Activated T-helper 9 cell treated with anti-CD3 and anti-CD28 coated beads, Interleukin-2, amount 50 U/mL, for 16 hours (primary cell): ENCODE results near the gene CFAP43.
A peak's percentile ranks its signal among the peaks of the same experiment; 100 is the strongest.
"Not testable (repeated sequence)": the region's sequence is repeated elsewhere in the genome, so short reads cannot be mapped to it uniquely, and the experiment has no call there.

Experiments used
- DNase-seq: peaks from one replicate; pipeline ENCODE4 v3.0.0-alpha.2; 2020; ENCODE audit warnings: low read depth

Gene CFAP43

GRCh38 chr10:104255311-104255981, 23.3 kb upstream of the CFAP43 start:
- no peak for DNase-seq

GRCh38 chr10:104254493-104255310, 22.5 kb upstream of the CFAP43 start, which contains the start of gene GSTO1:
Gene GSTO1, plus strand, starts transcription at chr10:104254892. Its CDS starts 37 bp downstream, at chr10:104254929.
- peak; percentile 32 for DNase-seq

GRCh38 chr10:104253606-104254410, 21.6 kb upstream of the CFAP43 start:
- DNase-seq: no peak

- no peak for DNase-seq
These were observed 20.9 kb upstream of the CFAP43 start for GRCh38 chr10:104253106-104253505.

- no peak for DNase-seq
These were observed 20.2 kb upstream of the CFAP43 start for GRCh38 chr10:104252368-104252767.

- no peak for DNase-seq
These were observed 19.3 kb upstream of the CFAP43 start for GRCh38 chr10:104251443-104251842.

GRCh38 chr10:104250371-104250770, 18.2 kb upstream of the CFAP43 start:
- no peak for DNase-seq

- DNase-seq: not testable (repeated sequence)
These were observed 16.8 kb upstream of the CFAP43 start for GRCh38 chr10:104248931-104249330.

GRCh38 chr10:104247513-104248146, 15.5 kb upstream of the CFAP43 start:
- DNase-seq: no peak

- no peak for DNase-seq
These were observed 14.8 kb upstream of the CFAP43 start for GRCh38 chr10:104246976-104247375.

- DNase-seq: no peak
These were observed 13.0 kb upstream of the CFAP43 start for GRCh38 chr10:104245066-104245632.

- no peak for DNase-seq
These were observed 11.3 kb upstream of the CFAP43 start for GRCh38 chr10:104243512-104243911.

- DNase-seq: not testable (repeated sequence)
These were observed 10.8 kb upstream of the CFAP43 start for GRCh38 chr10:104243009-104243408.

GRCh38 chr10:104242545-104242944, 10.4 kb upstream of the CFAP43 start:
- DNase-seq: no peak

GRCh38 chr10:104240078-104240477, 7.9 kb upstream of the CFAP43 start:
- DNase-seq: no peak

GRCh38 chr10:104235801-104236200, 3.6 kb upstream of the CFAP43 start:
- no peak for DNase-seq

- DNase-seq: no peak
These were observed 2.8 kb upstream of the CFAP43 start for GRCh38 chr10:104234934-104235333.

GRCh38 chr10:104233817-104234216, 1.7 kb upstream of the CFAP43 start:
- no peak for DNase-seq

GRCh38 chr10:104232613-104233102, 494 bp upstream of the CFAP43 start:
- no peak for DNase-seq

- no peak for DNase-seq
These were observed 1.7 kb downstream of the CFAP43 start for GRCh38 chr10:104230490-104230889.

- no peak for DNase-seq
These were observed 8.9 kb downstream of the CFAP43 start for GRCh38 chr10:104223304-104223703.
